Testis (tissue), 2 donors: ENCODE measurements around the gene DPP3.

Source experiments
- POLR2A ChIP-seq: fragments of 450-650 bp; IDR thresholded peaks from one replicate; pipeline ENCODE4 v1.6.1; 2017; ENCODE audit warnings: antibody characterized with exemption, mild to moderate bottlenecking, moderate library complexity
- TF ChIP-seq, protein P1 (sequence below), 3 experiments: fragments of 450-650 bp in 2 of 3; fragments of 200-600 bp in 1 of 3; sonication (generic) in 1 of 3; IDR thresholded peaks; one replicate each; pipeline ENCODE4 v1.5.1; 2016 to 2019; ENCODE audit warnings: antibody characterized with exemption in 3 of 3, mild to moderate bottlenecking in 2 of 3, moderate library complexity in 1 of 3

DNA sequence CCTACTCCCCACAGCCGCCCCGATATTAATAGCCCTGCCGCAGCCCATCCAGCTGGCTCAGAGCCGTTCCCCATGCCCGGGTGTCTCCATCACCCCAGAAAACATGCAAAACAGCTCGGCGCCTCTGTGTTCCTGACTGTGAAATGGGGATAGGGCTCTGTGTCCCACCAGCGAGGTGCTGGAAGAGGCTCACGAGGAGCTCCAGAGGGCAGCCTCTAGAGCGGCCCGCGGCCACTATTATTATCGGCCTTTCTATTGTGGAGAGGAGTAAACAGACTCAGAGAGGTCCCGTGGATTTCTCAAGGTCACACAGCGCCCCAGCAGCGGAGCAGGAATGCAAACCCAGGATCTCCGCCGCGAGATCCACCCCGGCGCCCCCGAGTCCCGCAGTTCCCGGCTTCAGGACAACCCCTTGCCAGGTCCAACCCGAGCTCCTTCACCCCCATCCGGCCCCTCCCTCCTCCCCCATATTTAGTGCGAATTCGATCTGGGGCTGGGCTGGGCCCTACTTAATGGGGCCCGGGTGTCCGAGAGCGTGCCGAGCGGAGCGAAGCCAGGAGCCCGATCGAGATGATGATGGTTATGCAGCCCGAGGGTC is 66.2 kb downstream of the DPP3 start, which contains the start of gene ACTN3:
- TF ChIP-seq, protein P1, sequence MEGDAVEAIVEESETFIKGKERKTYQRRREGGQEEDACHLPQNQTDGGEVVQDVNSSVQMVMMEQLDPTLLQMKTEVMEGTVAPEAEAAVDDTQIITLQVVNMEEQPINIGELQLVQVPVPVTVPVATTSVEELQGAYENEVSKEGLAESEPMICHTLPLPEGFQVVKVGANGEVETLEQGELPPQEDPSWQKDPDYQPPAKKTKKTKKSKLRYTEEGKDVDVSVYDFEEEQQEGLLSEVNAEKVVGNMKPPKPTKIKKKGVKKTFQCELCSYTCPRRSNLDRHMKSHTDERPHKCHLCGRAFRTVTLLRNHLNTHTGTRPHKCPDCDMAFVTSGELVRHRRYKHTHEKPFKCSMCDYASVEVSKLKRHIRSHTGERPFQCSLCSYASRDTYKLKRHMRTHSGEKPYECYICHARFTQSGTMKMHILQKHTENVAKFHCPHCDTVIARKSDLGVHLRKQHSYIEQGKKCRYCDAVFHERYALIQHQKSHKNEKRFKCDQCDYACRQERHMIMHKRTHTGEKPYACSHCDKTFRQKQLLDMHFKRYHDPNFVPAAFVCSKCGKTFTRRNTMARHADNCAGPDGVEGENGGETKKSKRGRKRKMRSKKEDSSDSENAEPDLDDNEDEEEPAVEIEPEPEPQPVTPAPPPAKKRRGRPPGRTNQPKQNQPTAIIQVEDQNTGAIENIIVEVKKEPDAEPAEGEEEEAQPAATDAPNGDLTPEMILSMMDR (IDR thresholded peaks at IDR 0.05): no peak
- TF ChIP-seq POLR2A: no peak
